ENCODE measurements around the gene AOPEP. TPM values are rescaled to one million over a fixed set of nuclear protein-coding genes. Genes with fewer than 3 reads are reported as not detected.

Gene AOPEP
- total and polyA plus RNA-seq, 2 of the 13 experiments (the other 11 are each of a cell fraction or from before 2014, with no cell fraction given): 22.2 to 41.6 TPM

- TF ChIP-seq GMEB2 (CRISPR knock-in tag; IDR thresholded peaks at IDR 0.05; ENCODE audit: low read depth) (no peak), IRX3 (CRISPR knock-in tag; IDR thresholded peaks at IDR 0.05; ENCODE audit: borderline replicate concordance, low read depth) (no peak), ZFP36L1 (CRISPR knock-in tag; IDR thresholded peaks at IDR 0.05) (peak; percentile 45; the same call in 1 of the 2 replicates), ZNF503 (CRISPR knock-in tag; IDR thresholded peaks at IDR 0.05) (peak; percentile 81; the same call in 1 of the 2 replicates), GZF1 (CRISPR knock-in tag; IDR thresholded peaks at IDR 0.05) (no peak), ZBTB3 (CRISPR knock-in tag; IDR thresholded peaks at IDR 0.05; ENCODE audit: borderline replicate concordance, low read depth) (0 out of 2 replicates have a peak, but pooled peaks have one; percentile 36), ZNF788 (CRISPR knock-in tag; IDR thresholded peaks at IDR 0.05; ENCODE audit: borderline replicate concordance) (no peak; the same call in 1 of the 2 replicates), HNF4A (CRISPR knock-in tag; IDR thresholded peaks at IDR 0.05) (peak; percentile 55; the same call in 1 of the 2 replicates), ZFX (CRISPR knock-in tag; IDR thresholded peaks at IDR 0.05; ENCODE audit: low read depth) (no peak), ATAD3A (CRISPR knock-in tag; IDR thresholded peaks at IDR 0.05) (no peak), IKZF1 (IDR thresholded peaks at IDR 0.05) (no peak), NFRKB (IDR thresholded peaks at IDR 0.05) (no peak), JARID2 (CRISPR knock-in tag; IDR thresholded peaks at IDR 0.05; ENCODE audit: insufficient replicate concordance) (no peak), ZBTB37 (CRISPR knock-in tag; IDR thresholded peaks at IDR 0.05) (0 out of 2 replicates have a peak, but pooled peaks have one; percentile 65), ZMYM4 (CRISPR knock-in tag; IDR thresholded peaks at IDR 0.05) (peak; percentile 42; the same call in 1 of the 2 replicates), CHD2 (IDR thresholded peaks at IDR 0.05; ENCODE audit: low read depth, low read length) (no peak), ZNF704 (CRISPR knock-in tag; IDR thresholded peaks at IDR 0.05; ENCODE audit: borderline replicate concordance) (no peak), SCMH1 (CRISPR knock-in tag; IDR thresholded peaks at IDR 0.05; ENCODE audit: borderline replicate concordance) (no peak), ZNF530 (CRISPR knock-in tag; IDR thresholded peaks at IDR 0.05; ENCODE audit: low read depth) (no peak), ASH2L (IDR thresholded peaks at IDR 0.05; ENCODE audit: insufficient read length, low read depth, low read length) (peak; percentile 74), ZKSCAN8 (CRISPR knock-in tag; IDR thresholded peaks at IDR 0.05; ENCODE audit: borderline replicate concordance) (peak; percentile 52; the same call in 1 of the 2 replicates), MLLT10 (CRISPR knock-in tag; IDR thresholded peaks at IDR 0.05) (no peak), ZNF562 (CRISPR knock-in tag; IDR thresholded peaks at IDR 0.05; ENCODE audit: borderline replicate concordance) (no peak), MAFF (IDR thresholded peaks at IDR 0.05; ENCODE audit: low read depth, low read length) (0 out of 2 replicates have a peak, but pooled peaks have one; percentile 4)
Observed at GRCh38 chr9:95023217-95024003, 296.9 kb downstream of the AOPEP start (continued).
